IPS-18a (cell line): ENCODE results near the gene LMO2.
"Not testable (repeated sequence)": the region's sequence is repeated elsewhere in the genome, so short reads cannot be mapped to it uniquely, and the experiment has no call there.

Experiments used
- H3K27ac ChIP-seq: one replicate; pipeline ENCODE4 v1.5.1; 2013; ENCODE audit warnings: low read length
- H3K27me3 ChIP-seq: one replicate; pipeline ENCODE4 v1.6.1; 2013; ENCODE audit warnings: mild to moderate bottlenecking, low read length; ENCODE audit not compliant: control insufficient read depth, insufficient read depth
- H3K36me3 ChIP-seq: one replicate; pipeline ENCODE4 v1.6.1; 2013; ENCODE audit warnings: low read depth, low read length; ENCODE audit not compliant: control insufficient read depth
- H3K4me1 ChIP-seq: one replicate; pipeline ENCODE4 v1.6.1; 2013; ENCODE audit warnings: low read depth, low read length; ENCODE audit not compliant: control insufficient read depth
- H3K4me3 ChIP-seq: one replicate; pipeline ENCODE4 v1.5.1; 2013; ENCODE audit warnings: low read length
- H3K9ac ChIP-seq: one replicate; pipeline ENCODE4 v1.6.1; 2013; ENCODE audit warnings: mild to moderate bottlenecking, low read length, moderate library complexity
- H3K9me3 ChIP-seq: one replicate; pipeline ENCODE4 v1.6.1; 2013; ENCODE audit warnings: low read depth, low read length; ENCODE audit not compliant: control insufficient read depth

Gene LMO2

DNA sequence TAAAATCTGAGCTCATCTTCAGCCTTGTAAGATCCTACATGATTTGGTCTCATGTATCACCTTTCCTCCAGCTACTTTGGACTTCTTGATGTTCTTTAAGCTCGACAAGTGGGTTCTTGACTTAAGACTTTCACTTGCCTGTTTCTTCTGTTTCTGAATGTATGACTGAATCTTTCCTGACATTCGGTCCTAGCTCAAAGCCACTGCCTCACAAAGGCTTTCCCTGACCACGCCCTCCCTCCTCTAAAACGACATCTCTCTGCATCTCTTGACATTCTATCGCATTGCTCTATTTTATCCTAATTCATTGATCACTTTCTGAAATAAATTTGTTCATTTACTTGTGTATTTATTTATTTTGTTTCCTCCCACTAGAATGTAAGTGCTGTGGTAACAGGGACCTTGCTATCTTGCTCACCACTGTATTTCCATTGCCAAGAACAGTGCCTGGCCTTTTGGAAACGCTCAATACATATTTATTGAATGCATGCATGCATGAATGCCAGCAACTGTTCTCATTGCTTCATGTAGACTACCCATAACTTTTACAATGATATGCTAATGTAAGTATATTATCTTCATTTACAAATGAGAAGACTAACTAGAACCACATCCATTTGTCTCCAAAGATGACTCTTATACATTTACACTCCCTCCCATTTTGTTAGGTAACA lies 43.0 kb downstream of the LMO2 start:
- Histone ChIP-seq H3K4me1 (peaks cover 5% of the 10 kb centered on the region), H3K27ac (no peak overlapping the region), H3K27me3 (no peaks in the 10 kb centered on the region), H3K36me3 (no peaks in the 10 kb centered on the region), H3K9ac (no peak overlapping the region), H3K4me3 (no peak overlapping the region), H3K9me3 (no peaks in the 10 kb centered on the region)

DNA sequence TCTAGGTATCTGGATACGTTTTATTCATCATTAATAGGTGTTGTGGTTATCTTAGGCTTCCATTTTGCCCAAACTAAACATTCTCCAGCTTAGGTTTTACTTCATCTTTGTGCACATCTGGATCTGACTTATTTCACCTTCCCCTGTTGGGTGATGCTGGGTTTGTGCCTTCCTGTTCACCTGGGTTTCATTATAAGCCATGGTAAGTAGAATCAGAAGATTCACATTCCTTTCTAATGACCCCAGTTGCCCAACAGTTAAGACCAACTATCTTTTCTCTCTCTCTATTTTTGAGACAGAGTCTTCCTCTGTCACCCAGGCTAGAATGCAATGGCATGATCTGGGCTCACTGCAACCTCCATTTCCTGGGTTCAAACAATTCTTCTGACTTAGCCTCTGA lies 44.6 kb downstream of the LMO2 start:
- Histone ChIP-seq H3K4me1 (peaks cover 5% of the 10 kb centered on the region), H3K9ac (no peak overlapping the region), H3K27ac (no peak overlapping the region), H3K27me3 (no peaks in the 10 kb centered on the region), H3K36me3 (no peaks in the 10 kb centered on the region), H3K4me3 (no peak overlapping the region), H3K9me3 (no peaks in the 10 kb centered on the region)

DNA sequence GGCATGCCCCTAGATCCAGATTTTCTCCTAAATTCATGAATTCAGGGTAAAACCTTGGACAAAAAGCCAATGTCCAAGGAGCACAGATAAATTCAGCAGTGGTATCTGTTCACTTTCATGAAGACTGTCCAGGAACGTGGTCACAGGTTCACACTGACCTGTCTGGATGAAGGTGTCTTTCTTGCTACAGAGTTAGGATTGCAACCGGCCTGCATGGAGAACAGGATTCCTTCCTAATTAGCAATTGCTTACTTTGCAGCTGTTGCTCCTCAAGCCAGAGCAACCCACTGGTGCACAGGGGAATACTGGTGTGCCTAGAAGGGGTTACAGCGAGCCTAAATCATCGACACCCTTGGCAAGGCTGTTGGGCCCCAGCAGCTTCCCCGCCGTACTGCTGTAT lies 47.6 kb downstream of the LMO2 start:
- no peaks in the 10 kb centered on the region for H3K27me3 ChIP-seq
- H3K36me3 ChIP-seq: no peaks in the 10 kb centered on the region
- no peak overlapping the region for H3K9ac ChIP-seq
- H3K4me3 ChIP-seq: no peak overlapping the region
- no peaks in the 10 kb centered on the region for H3K9me3 ChIP-seq
- no peaks in the 10 kb centered on the region for H3K4me1 ChIP-seq
- no peak overlapping the region for H3K27ac ChIP-seq

- H3K4me1 ChIP-seq: no peaks in the 10 kb centered on the region
- H3K9ac ChIP-seq: no peak overlapping the region
- no peak overlapping the region for H3K4me3 ChIP-seq
- no peaks in the 10 kb centered on the region for H3K27me3 ChIP-seq
- no peaks in the 10 kb centered on the region for H3K36me3 ChIP-seq
- H3K9me3 ChIP-seq: no peaks in the 10 kb centered on the region
- no peak overlapping the region for H3K27ac ChIP-seq
Measured at GRCh38 chr11:33843018-33843417, 48.9 kb downstream of the LMO2 start.

DNA sequence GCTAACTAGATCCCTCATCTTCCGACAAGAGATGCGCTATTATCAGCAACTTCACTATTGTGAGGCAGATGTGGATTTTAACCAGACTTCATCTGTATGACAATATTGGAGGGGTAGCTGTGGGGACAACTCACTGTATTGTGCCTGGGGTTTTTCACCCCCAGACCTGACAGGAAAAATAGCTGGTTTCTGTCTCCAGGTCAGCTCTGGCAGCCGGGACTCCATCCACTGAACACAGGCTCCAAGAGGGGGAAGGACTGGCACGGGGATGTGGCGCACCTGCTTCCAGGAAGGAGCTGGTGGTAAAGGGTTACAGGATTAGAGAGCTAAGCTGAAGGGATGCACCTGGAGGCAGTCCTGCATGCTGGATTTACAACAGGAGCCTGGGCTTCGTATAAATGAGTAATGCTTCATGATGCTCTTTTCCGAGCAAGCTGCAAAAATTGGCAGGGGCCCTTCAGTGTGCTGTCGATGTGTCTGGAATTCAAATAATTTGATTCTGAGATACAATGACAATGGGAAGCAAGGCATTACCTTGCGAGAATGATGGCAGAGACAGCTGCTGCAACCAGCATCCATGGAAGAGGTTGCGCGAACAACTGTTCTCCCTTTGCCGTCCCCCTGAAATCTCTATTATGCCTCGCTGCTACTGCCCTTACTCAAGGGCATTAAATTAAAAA lies 49.5 kb downstream of the LMO2 start:
- Histone ChIP-seq H3K27me3 (no peaks in the 10 kb centered on the region), H3K4me1 (no peaks in the 10 kb centered on the region), H3K36me3 (no peaks in the 10 kb centered on the region), H3K4me3 (no peak overlapping the region), H3K27ac (no peak overlapping the region), H3K9ac (no peak overlapping the region), H3K9me3 (no peaks in the 10 kb centered on the region)

- H3K36me3 ChIP-seq, H3K4me1 ChIP-seq, H3K9ac ChIP-seq, H3K27me3 ChIP-seq, H3K27ac ChIP-seq, H3K9me3 ChIP-seq, H3K4me3 ChIP-seq: not testable (repeated sequence)
Measured at GRCh38 chr11:33838234-33838633, 53.6 kb downstream of the LMO2 start.

GRCh38 chr11:33837334-33837733 lies 54.5 kb downstream of the LMO2 start:
- not testable (repeated sequence) for H3K27ac ChIP-seq, H3K36me3 ChIP-seq, H3K4me1 ChIP-seq, H3K27me3 ChIP-seq, H3K4me3 ChIP-seq, H3K9ac ChIP-seq, H3K9me3 ChIP-seq

- Histone ChIP-seq H3K9ac (no peak overlapping the region), H3K27me3 (no peaks in the 10 kb centered on the region), H3K9me3 (no peaks in the 10 kb centered on the region), H3K4me1 (no peaks in the 10 kb centered on the region), H3K4me3 (no peak overlapping the region), H3K27ac (no peak overlapping the region), H3K36me3 (no peaks in the 10 kb centered on the region)
Measured at GRCh38 chr11:33835143-33835878, 56.6 kb downstream of the LMO2 start.

DNA sequence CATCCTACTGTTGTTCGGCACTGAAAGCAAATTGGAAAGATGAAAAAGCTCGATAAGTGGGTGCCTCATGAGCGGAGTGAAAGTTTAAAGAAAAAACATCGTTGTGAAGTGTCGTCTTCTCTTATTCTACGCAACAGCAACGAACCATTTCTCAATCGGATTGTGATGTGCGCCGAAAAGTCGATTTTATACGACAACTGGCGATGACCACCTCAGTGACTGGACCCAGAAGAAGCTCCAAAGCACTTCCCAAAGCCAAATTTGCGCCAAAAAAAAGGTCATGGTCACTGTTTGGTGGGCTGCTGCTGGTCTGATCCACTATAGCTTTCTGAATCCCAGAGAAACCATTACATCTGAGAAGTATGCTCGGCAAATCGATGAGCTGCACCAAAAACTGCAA lies 59.2 kb downstream of the LMO2 start:
- no peak overlapping the region for H3K27ac ChIP-seq
- no peaks in the 10 kb centered on the region for H3K36me3 ChIP-seq
- H3K27me3 ChIP-seq: peaks cover 22% of the 10 kb centered on the region
- no peak overlapping the region for H3K9ac ChIP-seq
- H3K4me1 ChIP-seq: no peaks in the 10 kb centered on the region
- no peak overlapping the region for H3K4me3 ChIP-seq
- H3K9me3 ChIP-seq: no peaks in the 10 kb centered on the region

GRCh38 chr11:33830903-33831648 lies 60.8 kb downstream of the LMO2 start:
- Histone ChIP-seq H3K27ac (no peak overlapping the region), H3K4me3 (no peak overlapping the region), H3K9ac (no peak overlapping the region), H3K9me3 (no peaks in the 10 kb centered on the region), H3K4me1 (no peaks in the 10 kb centered on the region), H3K27me3 (peaks cover 37% of the 10 kb centered on the region), H3K36me3 (no peaks in the 10 kb centered on the region)

DNA sequence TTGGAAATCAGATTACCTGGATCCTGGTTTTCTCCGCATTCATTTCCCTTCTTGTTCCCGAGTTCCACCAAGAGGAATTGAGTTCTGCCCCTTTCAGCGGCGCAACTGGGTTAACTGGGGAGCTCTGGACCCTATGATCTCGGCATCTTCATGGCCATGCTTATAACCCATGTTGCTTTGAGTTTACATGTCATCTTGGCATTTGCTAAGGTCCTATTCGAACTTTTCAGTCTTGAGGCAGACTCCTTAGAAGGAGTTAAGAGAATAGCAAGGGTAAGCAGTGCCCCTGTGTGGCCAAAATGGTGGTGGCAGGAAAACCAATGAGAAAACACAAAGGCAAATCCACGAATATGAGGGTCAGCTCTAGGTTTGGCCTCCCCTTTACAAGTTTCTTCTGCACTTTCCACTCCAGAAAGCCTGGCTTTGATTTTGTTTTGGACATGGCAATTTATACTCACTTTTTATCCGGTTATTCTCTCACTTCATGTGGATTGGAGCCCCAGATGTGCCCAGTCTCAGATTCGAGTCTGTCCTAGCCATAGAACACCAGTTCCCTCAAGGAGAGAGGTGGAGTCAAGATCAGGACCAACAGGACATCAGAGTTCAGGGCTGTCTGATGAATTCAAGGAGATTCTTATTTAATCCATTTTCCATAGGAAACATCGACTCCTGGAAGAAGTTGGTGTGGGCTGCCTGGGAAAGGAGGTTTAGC lies 62.3 kb downstream of the LMO2 start:
- Histone ChIP-seq H3K9ac (peak overlapping the region; percentile 30), H3K4me3 (peak overlapping the region; percentile 75), H3K27me3 (peaks cover 37% of the 10 kb centered on the region), H3K27ac (no peak overlapping the region), H3K36me3 (no peaks in the 10 kb centered on the region), H3K4me1 (no peaks in the 10 kb centered on the region), H3K9me3 (no peaks in the 10 kb centered on the region)
